NK-92 treated with Interleukin-12 subunit alpha and Interleukin-12 subunit beta, amount 100 ng/mL, for 24 hours (cell line): Measurements from ENCODE around the gene TRAK1.

Experiments
- DNase-seq: peaks from one replicate; lab custom pipeline; 2025; lab: John Stamatoyannopoulos, UW

The TRAK1 gene

GRCh38 chr3:42157540-42158538 is 66.7 kb downstream of the TRAK1 start:
- DNase-seq: no peak

- no peak for DNase-seq
Observed at GRCh38 chr3:42159147-42159546, 68.0 kb downstream of the TRAK1 start.

- no peak for DNase-seq
Observed at GRCh38 chr3:42159706-42160472, 68.7 kb downstream of the TRAK1 start.

GRCh38 chr3:42161050-42161935 is 70.1 kb downstream of the TRAK1 start:
- DNase-seq: no peak

- no peak for DNase-seq
Observed at GRCh38 chr3:42162462-42162861, 71.3 kb downstream of the TRAK1 start.

GRCh38 chr3:42163622-42164244 is 72.6 kb downstream of the TRAK1 start:
- no peak for DNase-seq

GRCh38 chr3:42164656-42165055 is 73.5 kb downstream of the TRAK1 start:
- DNase-seq: no peak

- no peak for DNase-seq
Observed at GRCh38 chr3:42165211-42165610, 74.1 kb downstream of the TRAK1 start.

- no peak for DNase-seq
Observed at GRCh38 chr3:42166214-42166613, 75.1 kb downstream of the TRAK1 start.

GRCh38 chr3:42166662-42167300 is 75.6 kb downstream of the TRAK1 start:
- no peak for DNase-seq

- DNase-seq: no peak
Observed at GRCh38 chr3:42169579-42170120, 78.5 kb downstream of the TRAK1 start.

GRCh38 chr3:42172047-42172654 is 81.0 kb downstream of the TRAK1 start:
- no peak for DNase-seq

GRCh38 chr3:42173307-42173706 is 82.2 kb downstream of the TRAK1 start:
- DNase-seq: no peak

GRCh38 chr3:42174679-42175385 is 83.7 kb downstream of the TRAK1 start:
- DNase-seq: no peak

- DNase-seq: no peak
Observed at GRCh38 chr3:42175386-42176240, 84.5 kb downstream of the TRAK1 start.

GRCh38 chr3:42176242-42177034 is 85.3 kb downstream of the TRAK1 start:
- no peak for DNase-seq

- no peak for DNase-seq
Observed at GRCh38 chr3:42177068-42177800, 86.1 kb downstream of the TRAK1 start.
